OCI-LY1 (cell line): ENCODE results near the gene OR51I2.

ENCODE experiments used
- H2AFZ ChIP-seq: fragments of 200-600 bp; sonication (generic), shearing (Covaris generic); 2 replicates; pipeline ENCODE4 v1.6.0; 2014; ENCODE audit warnings: antibody characterized with exemption, mild to moderate bottlenecking, low read length
- H3F3A ChIP-seq: fragments of 200-600 bp; sonication (generic), shearing (Covaris generic); 2 replicates; pipeline ENCODE4 v1.6.0; 2014; ENCODE audit warnings: mild to moderate bottlenecking, antibody characterized with exemption, low read length, moderate library complexity; ENCODE audit not compliant: insufficient read depth
- H3K27ac ChIP-seq: fragments of 200-600 bp; sonication (generic); 2 replicates; pipeline ENCODE4 v1.5.1; 2014; ENCODE audit warnings: low read length, mixed run types, mild to moderate bottlenecking, low read depth; ENCODE audit not compliant: poor library complexity, severe bottlenecking
- H3K27me3 ChIP-seq: fragments of 200-600 bp; sonication (generic); 2 replicates; pipeline ENCODE4 v1.6.0; 2014; ENCODE audit warnings: antibody characterized with exemption, mild to moderate bottlenecking, low read length, moderate library complexity; ENCODE audit not compliant: insufficient read depth
- H3K36me3 ChIP-seq: fragments of 200-600 bp; sonication (generic); 2 replicates; pipeline ENCODE4 v1.6.1; 2014; ENCODE audit warnings: mild to moderate bottlenecking, antibody characterized with exemption, low read length, moderate library complexity, mixed read lengths; ENCODE audit not compliant: insufficient read depth
- H3K4me1 ChIP-seq: fragments of 200-600 bp; sonication (generic); 2 replicates; pipeline ENCODE4 v1.5.1; 2014; ENCODE audit warnings: mild to moderate bottlenecking, low read length, moderate library complexity; ENCODE audit not compliant: insufficient read depth, severe bottlenecking
- H3K4me2 ChIP-seq: fragments of 200-600 bp; sonication (generic), shearing (Covaris generic); 2 replicates; pipeline ENCODE4 v1.6.1; 2014; ENCODE audit warnings: low read length
- H3K4me3 ChIP-seq: fragments of 200-600 bp; sonication (generic); 2 replicates; pipeline ENCODE4 v1.5.1; 2014; ENCODE audit warnings: low read length, low read depth, mild to moderate bottlenecking, mixed read lengths; ENCODE audit not compliant: poor library complexity, severe bottlenecking
- H3K79me2 ChIP-seq: fragments of 200-600 bp; shearing (Covaris generic); 2 replicates; pipeline ENCODE4 v1.6.1; 2016; ENCODE audit warnings: mixed run types, low read length, mixed read lengths; ENCODE audit not compliant: insufficient read depth
- H3K9ac ChIP-seq: fragments of 200-600 bp; sonication (generic), shearing (Covaris generic); 2 replicates; pipeline ENCODE4 v1.6.1; 2014; ENCODE audit warnings: mild to moderate bottlenecking, low read length, mixed read lengths
- H3K9me2 ChIP-seq: fragments of 200-600 bp; sonication (generic), shearing (Covaris generic); 2 replicates; pipeline ENCODE4 v1.6.1; 2014; ENCODE audit warnings: low read depth, mild to moderate bottlenecking, low read length, mixed read lengths
- H3K9me3 ChIP-seq: fragments of 200-600 bp; shearing (Covaris generic); 2 replicates; pipeline ENCODE4 v1.6.1; 2014; ENCODE audit warnings: low read length, mixed read lengths
- H4K20me1 ChIP-seq: fragments of 200-600 bp; sonication (generic), shearing (Covaris generic); 2 replicates; pipeline ENCODE4 v1.6.0; 2016; ENCODE audit warnings: mild to moderate bottlenecking, low read length; ENCODE audit not compliant: insufficient read depth
- CTCF ChIP-seq: fragments of 200-600 bp; sonication (generic), shearing (Covaris generic); IDR thresholded peaks from 2 replicates; pipeline ENCODE4 v1.5.1; 2017; ENCODE audit warnings: mild to moderate bottlenecking, antibody characterized with exemption, low read length, moderate library complexity, mixed read lengths
- EZH2 ChIP-seq: fragments of 200-600 bp; sonication (generic), shearing (Covaris generic); IDR thresholded peaks from 2 replicates; pipeline ENCODE4 v1.8.0; 2017; ENCODE audit warnings: borderline replicate concordance, mixed run types, mild to moderate bottlenecking, antibody characterized with exemption, low read length, moderate library complexity, mixed read lengths

The OR51I2 gene

GRCh38 chr11:5467527-5467926 lies 18.4 kb downstream of the OR51I2 start:
- no peaks in the 10 kb centered on the region for H3K9me2 ChIP-seq
- no peak overlapping the region for H3K4me3 ChIP-seq
- no peak overlapping the region for H2AFZ ChIP-seq
- no peak overlapping the region for H3K9ac ChIP-seq
- no peaks in the 10 kb centered on the region for H3K4me1 ChIP-seq
- no peaks in the 10 kb centered on the region for H3K36me3 ChIP-seq
- H3K27me3 ChIP-seq: no peaks in the 10 kb centered on the region
- H3K9me3 ChIP-seq: no peaks in the 10 kb centered on the region
- H3F3A ChIP-seq: no peaks in the 10 kb centered on the region
- no peaks in the 10 kb centered on the region for H3K79me2 ChIP-seq
- TF ChIP-seq EZH2 (no peak), CTCF (no peak)
- no peak overlapping the region for H3K4me2 ChIP-seq
- no peaks in the 10 kb centered on the region for H4K20me1 ChIP-seq
- no peak overlapping the region for H3K27ac ChIP-seq

- no peaks in the 10 kb centered on the region for H3K27me3 ChIP-seq
- H3K4me1 ChIP-seq: no peaks in the 10 kb centered on the region
- H3K79me2 ChIP-seq: no peaks in the 10 kb centered on the region
- no peaks in the 10 kb centered on the region for H4K20me1 ChIP-seq
- no peak overlapping the region for H3K9ac ChIP-seq
- no peaks in the 10 kb centered on the region for H3K36me3 ChIP-seq
- no peak overlapping the region for H2AFZ ChIP-seq
- H3K4me3 ChIP-seq: no peak overlapping the region
- no peaks in the 10 kb centered on the region for H3F3A ChIP-seq
- no peaks in the 10 kb centered on the region for H3K9me2 ChIP-seq
- H3K27ac ChIP-seq: no peak overlapping the region
- no peak overlapping the region for H3K4me2 ChIP-seq
- TF ChIP-seq CTCF (no peak), EZH2 (no peak)
- no peaks in the 10 kb centered on the region for H3K9me3 ChIP-seq
Measured at GRCh38 chr11:5473921-5474320, 24.8 kb downstream of the OR51I2 start.

GRCh38 chr11:5476186-5476819 lies 27.2 kb downstream of the OR51I2 start:
- no peaks in the 10 kb centered on the region for H3K27me3 ChIP-seq
- H3K27ac ChIP-seq: no peak overlapping the region
- no peaks in the 10 kb centered on the region for H3K4me1 ChIP-seq
- H2AFZ ChIP-seq: no peak overlapping the region
- TF ChIP-seq CTCF (peak; percentile 85), EZH2 (no peak)
- no peak overlapping the region for H3K4me2 ChIP-seq
- H3K9ac ChIP-seq: no peak overlapping the region
- H3K4me3 ChIP-seq: no peak overlapping the region
- no peaks in the 10 kb centered on the region for H3K36me3 ChIP-seq
- no peaks in the 10 kb centered on the region for H3K79me2 ChIP-seq
- H3K9me3 ChIP-seq: no peaks in the 10 kb centered on the region
- no peaks in the 10 kb centered on the region for H3K9me2 ChIP-seq
- H3F3A ChIP-seq: no peaks in the 10 kb centered on the region
- H4K20me1 ChIP-seq: no peaks in the 10 kb centered on the region
